ENCODE data around the gene TRIM40.

Gene TRIM40

GRCh38 chr6:30155520-30156261, 19.8 kb downstream of the TRIM40 start:
- no peak for TF ChIP-seq JUND (IDR thresholded peaks at IDR 0.05; ENCODE audit: low read depth)
- in situ Hi-C loops (cut with HindIII; ENCODE audit: low pct_unique_long_range_greater_than_20kb, low sequenced_read_pairs): no loop called here
- DNase-seq (ENCODE audit: low read depth in 1 of 2, low spot score in 1 of 2): no peak

GRCh38 chr6:30156262-30156599, 20.3 kb downstream of the TRIM40 start:
- TF ChIP-seq JUND (IDR thresholded peaks at IDR 0.05; ENCODE audit: low read depth): no peak
- no peak for DNase-seq (ENCODE audit: low read depth in 1 of 2, low spot score in 1 of 2)
- in situ Hi-C loops (cut with HindIII; ENCODE audit: low pct_unique_long_range_greater_than_20kb, low sequenced_read_pairs): no loop called here

GRCh38 chr6:30156774-30157173, 20.8 kb downstream of the TRIM40 start:
- no peak for DNase-seq (ENCODE audit: low read depth in 1 of 2, low spot score in 1 of 2)
- in situ Hi-C loops (cut with HindIII; ENCODE audit: low pct_unique_long_range_greater_than_20kb, low sequenced_read_pairs): no loop called here
- no peak for TF ChIP-seq JUND (IDR thresholded peaks at IDR 0.05; ENCODE audit: low read depth)

- no peak for DNase-seq (ENCODE audit: low read depth in 1 of 2, low spot score in 1 of 2)
- in situ Hi-C loops (cut with HindIII; ENCODE audit: low pct_unique_long_range_greater_than_20kb, low sequenced_read_pairs): no loop called here
- no peak for TF ChIP-seq JUND (IDR thresholded peaks at IDR 0.05; ENCODE audit: low read depth)
Observed at GRCh38 chr6:30157581-30157980, 21.6 kb downstream of the TRIM40 start.

GRCh38 chr6:30157999-30158398, 22.1 kb downstream of the TRIM40 start:
- no peak for DNase-seq (ENCODE audit: low read depth in 1 of 2, low spot score in 1 of 2)
- in situ Hi-C loops (cut with HindIII; ENCODE audit: low pct_unique_long_range_greater_than_20kb, low sequenced_read_pairs): no loop called here
- TF ChIP-seq JUND (IDR thresholded peaks at IDR 0.05; ENCODE audit: low read depth): no peak

- no peak for DNase-seq (ENCODE audit: low read depth in 1 of 2, low spot score in 1 of 2)
- no peak for TF ChIP-seq JUND (IDR thresholded peaks at IDR 0.05; ENCODE audit: low read depth)
- in situ Hi-C loops (cut with HindIII; ENCODE audit: low pct_unique_long_range_greater_than_20kb, low sequenced_read_pairs): no loop called here
Observed at GRCh38 chr6:30158475-30159040, 22.6 kb downstream of the TRIM40 start.

GRCh38 chr6:30160008-30160784, 24.3 kb downstream of the TRIM40 start:
- TF ChIP-seq JUND (IDR thresholded peaks at IDR 0.05; ENCODE audit: low read depth): no peak
- in situ Hi-C loops (cut with HindIII; ENCODE audit: low pct_unique_long_range_greater_than_20kb, low sequenced_read_pairs): no loop called here
- no peak for DNase-seq (ENCODE audit: low read depth in 1 of 2, low spot score in 1 of 2)

- no peak for DNase-seq (ENCODE audit: low read depth in 1 of 2, low spot score in 1 of 2)
- in situ Hi-C loops (cut with HindIII; ENCODE audit: low pct_unique_long_range_greater_than_20kb, low sequenced_read_pairs): no loop called here
- TF ChIP-seq JUND (IDR thresholded peaks at IDR 0.05; ENCODE audit: low read depth): no peak
Observed at GRCh38 chr6:30160785-30161531, 25.0 kb downstream of the TRIM40 start, which contains the start of gene TRIM10. Gene TRIM10 (minus strand): TSS chr6:30161211. CDS start chr6:30160858, 353 bp downstream.

- no peak for DNase-seq (ENCODE audit: low read depth in 1 of 2, low spot score in 1 of 2)
- in situ Hi-C loops (cut with HindIII; ENCODE audit: low pct_unique_long_range_greater_than_20kb, low sequenced_read_pairs): no loop called here
- no peak for TF ChIP-seq JUND (IDR thresholded peaks at IDR 0.05; ENCODE audit: low read depth)
Observed at GRCh38 chr6:30162265-30163089, 26.5 kb downstream of the TRIM40 start.

- DNase-seq (ENCODE audit: low read depth in 1 of 2, low spot score in 1 of 2): peak in 1 of 2 experiments; percentile 20
- TF ChIP-seq JUND (IDR thresholded peaks at IDR 0.05; ENCODE audit: low read depth): no peak
- in situ Hi-C loops (cut with HindIII; ENCODE audit: low pct_unique_long_range_greater_than_20kb, low sequenced_read_pairs): no loop called here
Observed at GRCh38 chr6:30163090-30163917, 27.4 kb downstream of the TRIM40 start, which contains the start of gene TRIM15. Gene TRIM15 (plus strand): TSS chr6:30163546. CDS start chr6:30163685, 139 bp downstream.
